ENCODE results near the gene PPP6R3.
"Not testable (repeated sequence)": the region's sequence is repeated elsewhere in the genome, so short reads cannot be mapped to it uniquely, and the experiment has no call there.

PPP6R3 gene

DNA sequence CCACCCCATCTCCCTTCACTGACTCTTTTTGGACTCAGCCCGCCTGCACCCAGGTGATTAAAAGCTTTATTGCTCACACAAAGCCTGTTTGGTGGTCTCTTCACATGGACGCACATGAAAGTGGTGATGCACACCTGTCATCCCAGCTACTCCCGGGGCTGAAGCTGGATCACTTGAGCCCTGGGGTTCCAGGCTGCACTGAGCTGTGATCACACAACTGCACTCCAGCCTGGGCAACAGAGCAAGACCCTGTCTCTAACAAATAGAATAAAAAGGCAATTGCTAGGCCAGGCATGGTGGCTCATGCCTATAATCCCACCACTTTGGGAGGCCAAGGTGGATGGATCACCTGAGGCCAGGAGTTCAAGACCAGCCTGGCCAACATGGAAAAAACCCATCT lies 178.8 kb downstream of the PPP6R3 start:
- in situ Hi-C loops (cut with MboI; ENCODE audit: low sequenced_read_pairs), result not testable (repeated sequence)

- in situ Hi-C loops (cut with MboI; ENCODE audit: low sequenced_read_pairs), result no loop called here
These were observed 181.3 kb downstream of the PPP6R3 start for GRCh38 chr11:68641880-68642279.

- in situ Hi-C loops (cut with MboI; ENCODE audit: low sequenced_read_pairs), result no loop called here
These were observed 183.0 kb downstream of the PPP6R3 start for GRCh38 chr11:68643585-68643984.

DNA sequence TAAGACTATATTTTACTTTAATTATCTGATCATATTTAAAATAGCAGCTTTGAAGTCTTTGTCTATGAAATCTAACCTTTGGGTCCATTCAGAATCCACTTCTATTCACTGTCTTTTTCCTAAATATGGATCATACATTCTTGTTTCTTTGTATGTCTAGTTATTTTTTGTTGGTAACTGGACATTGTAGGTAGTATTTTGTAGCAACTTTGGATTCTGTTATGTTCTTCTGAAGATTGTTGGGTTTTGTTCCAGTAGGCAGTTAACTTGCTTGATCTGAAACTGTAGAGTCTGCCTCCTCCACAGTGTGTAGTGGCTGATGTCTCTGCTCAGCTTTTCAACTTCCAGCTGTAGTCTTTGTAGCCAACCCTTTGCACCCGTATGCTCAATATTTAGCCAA lies 186.3 kb downstream of the PPP6R3 start:
- in situ Hi-C loops (cut with MboI; ENCODE audit: low sequenced_read_pairs), result no loop called here

DNA sequence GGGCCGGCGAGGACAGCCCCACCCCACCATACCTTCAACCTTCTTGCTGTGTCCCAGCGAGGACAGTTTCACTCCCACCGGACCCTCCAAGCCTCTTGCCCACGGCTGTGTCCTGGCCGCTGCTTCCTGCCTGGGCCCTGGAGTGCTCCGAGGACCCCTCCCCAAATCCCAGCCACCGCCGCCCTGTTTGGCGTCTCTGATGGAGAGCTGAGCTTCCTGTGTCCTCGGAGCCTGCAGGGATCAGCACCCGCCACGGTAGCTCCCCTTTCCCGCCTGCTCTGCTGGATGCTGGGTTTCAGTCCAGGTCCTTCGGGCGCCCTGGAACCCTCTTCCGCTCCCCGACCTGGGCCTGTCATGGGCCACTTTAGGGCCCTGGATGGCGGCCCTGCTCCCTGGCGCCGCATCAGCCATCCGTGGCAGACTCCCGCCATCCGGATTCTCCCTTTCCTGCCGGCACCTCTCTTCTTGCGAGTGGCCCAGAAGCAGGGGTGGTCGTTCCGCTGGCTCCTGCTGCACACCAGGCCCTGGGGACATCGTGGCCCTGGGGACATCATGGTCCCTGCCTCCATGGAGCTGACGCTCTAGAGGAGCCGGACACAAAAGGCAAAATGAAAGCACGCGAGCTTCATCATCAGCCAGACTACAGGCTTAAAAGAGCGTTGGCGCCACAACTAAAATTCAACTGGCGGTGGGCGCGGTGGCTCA lies 189.5 kb downstream of the PPP6R3 start:
- in situ Hi-C loops (cut with MboI; ENCODE audit: low sequenced_read_pairs), result no loop called here

DNA sequence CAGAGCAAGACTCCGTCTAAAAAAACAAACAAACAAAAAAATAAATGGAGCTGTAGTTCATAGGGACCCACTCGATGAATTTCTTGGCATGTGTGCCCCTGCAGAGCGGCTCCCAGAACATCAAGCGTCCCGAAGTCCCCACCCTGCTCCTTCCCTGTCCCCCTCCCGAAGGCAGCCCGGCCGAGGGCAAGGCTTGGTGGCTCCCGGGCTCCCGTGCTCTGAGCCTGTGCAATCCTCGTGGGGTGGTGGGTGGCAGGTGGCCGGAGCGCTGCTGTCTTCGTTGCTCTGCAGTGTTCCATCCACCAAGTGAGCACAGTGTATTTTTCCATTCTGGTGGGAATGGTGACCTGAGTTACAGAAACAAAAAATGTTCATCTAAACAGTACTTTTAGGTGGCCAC lies 190.2 kb downstream of the PPP6R3 start:
- in situ Hi-C loops (cut with MboI; ENCODE audit: low sequenced_read_pairs), result no loop called here

- in situ Hi-C loops (cut with MboI; ENCODE audit: low sequenced_read_pairs), result no loop called here
These were observed 190.8 kb downstream of the PPP6R3 start for GRCh38 chr11:68651208-68651984.

DNA sequence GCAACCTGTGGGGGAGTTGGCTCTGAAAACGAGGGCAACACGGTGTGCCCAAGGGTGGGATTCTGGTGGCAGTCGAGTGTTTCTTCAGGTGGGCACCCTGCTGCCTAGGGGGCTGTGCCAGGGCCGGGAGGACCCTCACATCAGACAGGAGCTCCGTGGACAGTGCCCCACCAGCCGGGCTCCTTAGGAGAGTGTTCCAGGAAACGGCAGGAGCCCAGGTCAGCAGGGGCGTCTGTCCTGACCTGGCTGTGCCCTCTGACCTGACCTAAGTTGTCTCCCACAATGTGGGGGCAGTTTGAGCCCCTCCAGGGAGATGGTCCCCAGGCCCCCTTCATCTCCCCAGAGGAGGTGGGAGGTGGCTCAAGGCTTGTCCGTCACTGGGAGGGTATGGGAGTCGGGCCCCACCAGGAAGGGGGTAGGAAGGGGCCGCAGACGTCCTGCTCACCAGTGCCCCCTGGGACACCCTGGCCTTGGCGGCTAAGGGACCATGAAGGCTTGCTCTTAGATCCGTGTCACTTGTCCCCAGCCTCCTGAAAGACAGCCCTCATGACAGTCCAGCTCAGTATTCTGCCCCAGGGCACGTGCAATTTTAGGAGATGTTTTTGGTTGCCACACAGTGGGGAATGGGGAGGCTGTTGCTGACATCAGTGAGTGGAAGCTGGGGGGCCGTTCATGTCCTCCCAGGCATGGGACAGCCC lies 191.6 kb downstream of the PPP6R3 start:
- in situ Hi-C loops (cut with MboI; ENCODE audit: low sequenced_read_pairs), result no loop called here

- in situ Hi-C loops (cut with MboI; ENCODE audit: low sequenced_read_pairs), result no loop called here
These were observed 192.2 kb downstream of the PPP6R3 start for GRCh38 chr11:68652683-68653156.

GRCh38 chr11:68653486-68654430 lies 193.2 kb downstream of the PPP6R3 start:
- in situ Hi-C loops (cut with MboI; ENCODE audit: low sequenced_read_pairs), result no loop called here

DNA sequence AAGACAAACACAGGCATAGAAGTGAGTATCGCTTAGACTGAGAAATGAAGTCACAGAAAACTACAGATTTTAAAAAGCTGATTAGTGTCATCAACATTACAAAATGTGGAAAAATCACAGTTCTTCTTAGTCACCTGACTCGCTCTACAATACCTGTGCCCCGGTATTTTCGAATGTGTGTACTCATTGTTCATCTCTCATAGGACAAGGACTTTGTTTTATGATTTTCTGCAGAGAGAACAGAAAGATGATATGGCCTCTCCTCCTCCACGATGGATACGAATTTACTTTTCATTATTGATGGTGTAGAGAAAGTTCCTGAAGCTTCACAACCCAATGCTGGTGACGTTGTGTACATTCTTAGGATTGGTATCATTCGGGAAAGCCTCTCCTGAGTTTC lies 194.4 kb downstream of the PPP6R3 start:
- in situ Hi-C loops (cut with MboI; ENCODE audit: low sequenced_read_pairs), result no loop called here

DNA sequence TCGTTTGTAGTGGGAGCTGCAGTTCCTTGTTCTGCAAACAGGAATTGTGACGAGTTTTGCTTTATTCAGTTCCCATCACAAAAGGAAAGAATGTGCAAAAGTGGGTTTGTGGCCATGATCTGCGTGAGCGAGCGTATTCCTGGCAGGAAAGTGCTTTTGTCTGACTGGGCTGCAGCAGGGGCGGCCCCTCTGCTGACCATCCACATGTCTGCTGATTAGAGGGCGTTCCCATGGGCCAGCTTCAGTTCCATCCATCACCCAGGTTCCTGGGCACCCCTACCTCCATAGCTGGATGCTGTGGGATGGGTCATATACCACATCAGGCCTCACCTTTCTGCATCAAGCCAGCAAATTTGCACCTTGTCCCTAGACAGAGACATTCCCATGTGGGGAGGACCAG lies 194.9 kb downstream of the PPP6R3 start:
- in situ Hi-C loops (cut with MboI; ENCODE audit: low sequenced_read_pairs), result no loop called here

- in situ Hi-C loops (cut with MboI; ENCODE audit: low sequenced_read_pairs), result no loop called here
These were observed 195.3 kb downstream of the PPP6R3 start for GRCh38 chr11:68655806-68656205.

DNA sequence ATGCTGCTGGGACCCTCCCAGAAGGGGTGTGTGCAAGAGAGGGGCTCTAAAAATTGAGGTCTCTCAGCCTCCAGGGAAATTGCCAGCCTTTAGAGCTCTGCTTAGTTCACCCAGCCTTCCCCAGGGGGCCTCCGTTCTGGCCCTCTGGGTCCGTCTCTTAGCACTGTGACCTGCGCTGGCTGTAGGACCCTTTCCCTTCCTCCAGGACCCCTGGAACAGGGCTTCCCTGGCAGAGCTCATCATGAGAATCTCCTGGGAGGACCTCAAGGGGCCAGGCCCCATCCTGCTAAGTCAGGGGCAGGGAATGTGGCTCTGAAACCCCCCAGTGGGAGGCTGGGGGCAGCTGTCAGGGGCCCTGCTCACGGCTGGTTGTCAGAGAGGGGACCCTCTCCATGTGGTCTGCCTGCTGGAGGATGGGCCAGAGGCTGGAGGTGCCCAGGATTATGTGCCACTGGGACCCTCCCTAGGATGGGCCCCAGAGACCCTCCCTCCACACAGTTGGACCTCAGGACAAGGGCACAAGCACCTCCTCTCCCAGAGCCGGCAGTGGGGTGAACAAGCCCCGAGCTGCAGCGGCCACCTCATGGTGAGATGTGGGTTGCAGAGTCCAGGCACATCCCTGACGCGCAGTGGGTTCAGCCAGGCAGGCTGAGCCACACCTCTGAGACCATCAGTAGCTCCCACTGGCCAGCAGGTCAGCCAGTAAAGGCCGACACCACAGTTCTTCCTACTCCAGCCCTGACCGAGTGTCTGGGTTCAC lies 196.6 kb downstream of the PPP6R3 start:
- in situ Hi-C loops (cut with MboI; ENCODE audit: low sequenced_read_pairs), result no loop called here

DNA sequence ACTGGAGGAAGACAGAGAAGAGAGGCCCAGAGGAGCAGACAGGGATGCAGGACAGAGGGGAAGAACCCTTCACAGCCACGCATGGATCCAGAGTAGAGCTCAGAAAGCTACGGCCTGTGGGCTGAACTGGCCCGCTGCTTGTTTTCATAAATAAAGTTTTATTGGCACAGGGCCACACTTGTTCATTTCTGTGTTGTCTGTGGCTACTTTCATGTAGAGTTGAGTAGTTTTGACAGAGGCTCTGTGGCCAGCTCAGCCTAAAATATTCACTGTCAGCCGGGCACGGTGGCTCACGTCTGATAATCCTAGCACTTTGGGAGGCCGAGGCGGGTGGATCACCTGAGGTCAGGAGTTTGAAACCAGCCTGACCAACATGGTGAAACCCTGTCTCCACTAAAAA lies 197.5 kb downstream of the PPP6R3 start:
- in situ Hi-C loops (cut with MboI; ENCODE audit: low sequenced_read_pairs), result no loop called here

GRCh38 chr11:68658661-68659060 lies 198.1 kb downstream of the PPP6R3 start:
- in situ Hi-C loops (cut with MboI; ENCODE audit: low sequenced_read_pairs), result no loop called here

DNA sequence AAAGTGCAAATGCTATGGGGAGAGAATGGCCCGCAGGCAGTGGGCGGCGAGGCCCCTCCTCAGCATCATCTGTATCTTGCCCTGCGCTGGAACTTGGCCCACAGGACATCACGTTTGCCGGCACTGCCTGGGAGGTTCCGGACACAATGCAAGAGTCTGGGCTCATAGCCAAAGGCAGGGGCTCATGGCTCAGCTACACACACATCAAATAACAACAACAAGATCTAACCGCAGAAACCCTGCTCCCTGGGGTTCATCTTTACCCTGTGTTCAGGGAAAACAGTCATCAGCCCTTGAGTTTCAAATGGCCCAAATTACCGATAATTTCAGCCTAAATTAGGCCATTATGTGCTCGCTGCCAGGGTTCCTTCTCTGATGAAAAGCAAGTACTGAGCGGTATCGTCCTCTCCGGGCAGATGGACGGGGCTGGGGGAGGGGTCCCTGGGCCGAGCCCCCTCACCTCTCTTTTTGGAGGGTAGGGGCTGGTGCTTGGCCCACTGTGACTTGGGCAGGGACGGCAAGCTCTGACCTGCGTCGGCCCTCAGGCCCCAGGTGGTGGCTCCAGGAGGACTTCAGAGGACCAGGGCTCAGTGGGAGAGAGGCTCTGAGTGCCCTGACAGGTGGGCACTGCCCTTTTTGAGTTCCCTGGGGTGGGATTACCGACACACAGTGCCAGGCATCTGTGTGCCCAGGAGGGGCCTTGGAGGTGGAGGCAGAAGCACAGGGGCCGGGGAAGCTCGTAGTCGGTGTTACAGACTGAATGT lies 198.8 kb downstream of the PPP6R3 start:
- in situ Hi-C loops (cut with MboI; ENCODE audit: low sequenced_read_pairs), result no loop called here

DNA sequence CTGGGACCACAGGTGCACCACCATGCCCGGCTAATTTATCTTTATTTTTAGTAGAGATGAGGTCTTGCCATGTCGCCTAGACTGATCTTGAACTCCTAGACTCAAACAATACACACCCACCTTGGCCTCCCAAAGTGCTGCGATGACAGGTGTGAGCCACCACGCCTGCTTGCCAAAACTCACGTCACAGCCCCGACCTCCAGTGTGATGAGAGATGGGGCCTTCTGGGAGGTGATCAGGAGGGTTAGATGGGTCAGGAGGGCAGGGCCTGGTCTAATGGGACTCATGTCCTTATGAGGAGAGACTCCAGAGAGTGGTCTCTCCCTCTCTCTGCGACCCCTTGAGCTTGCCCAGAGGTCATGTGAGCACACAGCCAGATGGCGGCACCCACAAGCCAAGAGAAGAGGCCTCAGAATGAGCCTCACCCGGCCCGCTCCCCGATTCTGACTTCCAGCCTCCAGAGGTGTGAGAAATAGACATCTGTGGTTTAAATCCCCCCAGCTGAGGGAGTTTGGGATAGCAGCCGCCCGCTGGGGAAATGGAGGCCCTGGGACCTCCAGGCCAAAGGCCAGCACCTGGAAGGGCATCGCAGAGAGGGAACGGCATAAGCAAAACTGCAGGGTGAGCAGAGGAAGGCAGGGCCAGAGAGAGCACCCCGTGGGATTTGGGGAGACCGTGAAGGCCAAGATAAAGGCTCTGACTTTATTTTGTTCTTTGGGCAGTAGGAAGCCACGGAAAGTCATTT lies 199.7 kb downstream of the PPP6R3 start:
- in situ Hi-C loops (cut with MboI; ENCODE audit: low sequenced_read_pairs), result no loop called here
